Panc1 (cell line): ENCODE data around the gene VRK3. TPM values are rescaled to one million over a fixed set of nuclear protein-coding genes. Genes with fewer than 3 reads are reported as not detected.

Source experiments
- ATAC-seq: fragments of 200-7000 bp; cut with Tn5 transposase; 2 replicates; pipeline ENCODE4 v1.9.1; 2020; ENCODE audit warnings: mild to moderate bottlenecking, moderate library complexity
- BruUV-seq: library from RNA; stranded (reverse); fragments of 400-500 nt; replicated peaks from 2 replicates; lab custom pipeline; 2021; lab: Mats Ljungman, UMichigan
- CTCF ChIA-PET: fragments of 300-600 bp; sonication (Branson Sonifier 250); formaldehyde crosslinking; loops from one replicate; lab custom pipeline; 2022; ENCODE audit warnings: antibody characterized with exemption; lab: Charles Lee
- POLR2A ChIA-PET: fragments of 300-600 bp; sonication (Branson Sonifier 250); formaldehyde crosslinking; loops from one replicate; lab custom pipeline; 2022; ENCODE audit warnings: antibody characterized with exemption; lab: Charles Lee
- DNase-seq: peaks from one replicate; pipeline ENCODE4 v3.0.0-alpha.2; 2010; ENCODE audit warnings: low read depth, low spot score
- H3K27ac ChIP-seq: 2 replicates; pipeline ENCODE4 v1.5.1; 2011; ENCODE audit warnings: mild to moderate bottlenecking, low read length, inconsistent platforms
- H3K27me3 ChIP-seq: fragments of 200-500 bp; sonication (Bioruptor generic); 2 replicates; pipeline ENCODE4 v1.6.0; 2014; ENCODE audit warnings: low read length, inconsistent platforms; ENCODE audit not compliant: control insufficient read depth, insufficient read depth
- H3K36me3 ChIP-seq: fragments of 200-500 bp; sonication (Bioruptor generic); 2 replicates; pipeline ENCODE4 v1.5.1; 2014; ENCODE audit warnings: inconsistent platforms, mild to moderate bottlenecking, low read length, moderate library complexity; ENCODE audit not compliant: control insufficient read depth, insufficient read depth
- H3K4me1 ChIP-seq: 2 replicates; pipeline ENCODE4 v1.5.1; 2011; ENCODE audit warnings: inconsistent platforms, mild to moderate bottlenecking, low read length, moderate library complexity; ENCODE audit not compliant: control insufficient read depth, insufficient read depth
- H3K4me3 ChIP-seq, 2 experiments: 2 replicates each; pipeline ENCODE4 v1.5.1; 2011 to 2012; ENCODE audit warnings: low read depth in 2 of 2, low read length in 2 of 2, mild to moderate bottlenecking in 2 of 2, inconsistent platforms in 1 of 2, moderate library complexity in 1 of 2
- H3K9me3 ChIP-seq: fragments of 200-500 bp; sonication (Bioruptor generic); 2 replicates; pipeline ENCODE4 v1.5.1; 2014; ENCODE audit warnings: low read depth, mild to moderate bottlenecking, inconsistent platforms, low read length, moderate library complexity; ENCODE audit not compliant: control insufficient read depth, insufficient read depth
- POLR2AphosphoS5 ChIP-seq: IDR thresholded peaks from 2 replicates; pipeline ENCODE4 v1.6.1; 2012; ENCODE audit warnings: mild to moderate bottlenecking, low read depth, low read length, moderate library complexity
- REST ChIP-seq, 2 experiments: IDR thresholded peaks; 2 replicates each; pipeline ENCODE4 v1.6.1; 2011 to 2012; ENCODE audit warnings: low read depth in 2 of 2, control low read depth in 1 of 2, low read length in 1 of 2, mild to moderate bottlenecking in 1 of 2, moderate library complexity in 1 of 2; ENCODE audit not compliant: insufficient read depth in 1 of 2
- SIN3A ChIP-seq: IDR thresholded peaks from 2 replicates; pipeline ENCODE4 v1.6.1; 2012; ENCODE audit warnings: low read depth, mild to moderate bottlenecking, low read length, moderate library complexity, borderline replicate concordance; ENCODE audit not compliant: insufficient read depth
- TCF7L2 ChIP-seq: IDR thresholded peaks from 2 replicates; pipeline ENCODE4 v1.6.1; 2011; ENCODE audit warnings: mild to moderate bottlenecking, low read depth, low read length, inconsistent platforms
- in situ Hi-C: cut with HindIII; loops from 2 replicates; pipeline ENCODE4 v1.10.0; 2016; ENCODE audit warnings: low sequenced_read_pairs, low pct_unique_long_range_greater_than_20kb
- intact Hi-C: fragments of 100-400 bp; cut with micrococcal nuclease; formaldehyde crosslinking; loops from one replicate; pipeline ENCODE4 v1.10.0; 2022; ENCODE audit not compliant: unreplicated experiment
- total RNA-seq: library from RNA; stranded (reverse); gene quantifications from one replicate; pipeline ENCODE4 v1.2.1, GENCODE V29; 2021; ENCODE audit not compliant: unreplicated experiment
- TF ChIP-seq, protein P1 (sequence below): fragments of 450-650 bp; IDR thresholded peaks from 2 replicates; pipeline ENCODE4 v1.5.1; 2017; ENCODE audit warnings: mild to moderate bottlenecking

The VRK3 gene
- total RNA-seq, 1 experiment from 2014 or later = 32.6 TPM

GRCh38 chr19:50040967-50041366, 15.8 kb upstream of the VRK3 start:
- DNase-seq (no peak), ATAC-seq (no peak)
- Histone ChIP-seq H3K4me1 (no peaks in the 10 kb centered on the region), H3K4me3 (no peak overlapping the region), H3K27me3 (no peaks in the 10 kb centered on the region), H3K27ac (no peak overlapping the region), H3K9me3 (peaks cover 47% of the 10 kb centered on the region), H3K36me3 (peaks cover 19% of the 10 kb centered on the region)
- no TSS peak for BruUV-seq
- intact Hi-C loops = no loop called here
- ChIA-PET POLR2A (no interaction called here), CTCF (no interaction called here)
- in situ Hi-C loops = no loop called here
- TF ChIP-seq REST (IDR thresholded peaks at IDR 0.05; ENCODE audit: insufficient read depth in 1 of 2, low read depth in 2 of 2, low read length in 1 of 2) (no peak), POLR2AphosphoS5 (no peak), TCF7L2 (no peak), SIN3A (no peak)
- TF ChIP-seq, protein P1, sequence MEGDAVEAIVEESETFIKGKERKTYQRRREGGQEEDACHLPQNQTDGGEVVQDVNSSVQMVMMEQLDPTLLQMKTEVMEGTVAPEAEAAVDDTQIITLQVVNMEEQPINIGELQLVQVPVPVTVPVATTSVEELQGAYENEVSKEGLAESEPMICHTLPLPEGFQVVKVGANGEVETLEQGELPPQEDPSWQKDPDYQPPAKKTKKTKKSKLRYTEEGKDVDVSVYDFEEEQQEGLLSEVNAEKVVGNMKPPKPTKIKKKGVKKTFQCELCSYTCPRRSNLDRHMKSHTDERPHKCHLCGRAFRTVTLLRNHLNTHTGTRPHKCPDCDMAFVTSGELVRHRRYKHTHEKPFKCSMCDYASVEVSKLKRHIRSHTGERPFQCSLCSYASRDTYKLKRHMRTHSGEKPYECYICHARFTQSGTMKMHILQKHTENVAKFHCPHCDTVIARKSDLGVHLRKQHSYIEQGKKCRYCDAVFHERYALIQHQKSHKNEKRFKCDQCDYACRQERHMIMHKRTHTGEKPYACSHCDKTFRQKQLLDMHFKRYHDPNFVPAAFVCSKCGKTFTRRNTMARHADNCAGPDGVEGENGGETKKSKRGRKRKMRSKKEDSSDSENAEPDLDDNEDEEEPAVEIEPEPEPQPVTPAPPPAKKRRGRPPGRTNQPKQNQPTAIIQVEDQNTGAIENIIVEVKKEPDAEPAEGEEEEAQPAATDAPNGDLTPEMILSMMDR = no peak

DNA sequence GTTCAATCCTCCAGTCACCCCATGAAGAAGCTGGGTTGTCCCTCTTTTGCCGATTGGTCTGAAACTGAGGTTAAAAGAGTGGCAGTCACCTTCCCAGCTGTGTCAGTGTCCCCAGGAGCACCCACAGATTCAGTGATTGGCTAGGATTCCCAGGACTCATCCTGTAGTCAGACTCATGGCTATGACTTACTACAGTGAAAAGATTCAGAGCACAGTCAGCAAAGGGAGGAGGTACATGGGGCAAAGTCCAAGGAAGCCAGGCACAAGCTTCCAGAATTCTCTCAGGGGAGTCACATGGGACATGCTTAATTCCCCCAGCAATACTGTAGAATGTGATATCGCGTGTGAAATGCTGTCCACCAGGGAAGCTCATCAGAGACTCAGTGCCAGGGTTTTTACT, 14.8 kb upstream of the VRK3 start:
- DNase-seq = no peak
- in situ Hi-C loops (no loop called here), intact Hi-C loops (no loop called here)
- Histone ChIP-seq H3K36me3 (peaks cover 19% of the 10 kb centered on the region), H3K4me3 (no peak overlapping the region), H3K27me3 (no peaks in the 10 kb centered on the region), H3K4me1 (no peaks in the 10 kb centered on the region), H3K9me3 (peaks cover 37% of the 10 kb centered on the region), H3K27ac (no peak overlapping the region)
- ChIA-PET POLR2A (no interaction called here), CTCF (no interaction called here)
- BruUV-seq = no TSS peak
- TF ChIP-seq TCF7L2 (no peak), POLR2AphosphoS5 (no peak), REST (IDR thresholded peaks at IDR 0.05; ENCODE audit: insufficient read depth in 1 of 2, low read depth in 2 of 2, low read length in 1 of 2) (no peak), SIN3A (no peak)
- TF ChIP-seq, protein P1 = no peak
- ATAC-seq = no peak
